HT-29 (cell line): ENCODE measurements around the gene TEPSIN. TPM values are rescaled to one million over a fixed set of nuclear protein-coding genes. Genes with fewer than 3 reads are reported as not detected.

Source experiments
- DNase-seq: peaks from one replicate; pipeline ENCODE4 v3.0.0-alpha.2; 2015; ENCODE audit warnings: low spot score
- total RNA-seq: library from RNA; depleted of rRNA; stranded (reverse); fragments of >200 nt; shearing (Covaris generic); gene quantifications from 2 replicates; pipeline ENCODE4 v1.2.3, GENCODE V29; 2014; rRNA removed

TEPSIN gene
- 39.4 and 46.2 TPM in 2 replicates for total RNA-seq

DNA sequence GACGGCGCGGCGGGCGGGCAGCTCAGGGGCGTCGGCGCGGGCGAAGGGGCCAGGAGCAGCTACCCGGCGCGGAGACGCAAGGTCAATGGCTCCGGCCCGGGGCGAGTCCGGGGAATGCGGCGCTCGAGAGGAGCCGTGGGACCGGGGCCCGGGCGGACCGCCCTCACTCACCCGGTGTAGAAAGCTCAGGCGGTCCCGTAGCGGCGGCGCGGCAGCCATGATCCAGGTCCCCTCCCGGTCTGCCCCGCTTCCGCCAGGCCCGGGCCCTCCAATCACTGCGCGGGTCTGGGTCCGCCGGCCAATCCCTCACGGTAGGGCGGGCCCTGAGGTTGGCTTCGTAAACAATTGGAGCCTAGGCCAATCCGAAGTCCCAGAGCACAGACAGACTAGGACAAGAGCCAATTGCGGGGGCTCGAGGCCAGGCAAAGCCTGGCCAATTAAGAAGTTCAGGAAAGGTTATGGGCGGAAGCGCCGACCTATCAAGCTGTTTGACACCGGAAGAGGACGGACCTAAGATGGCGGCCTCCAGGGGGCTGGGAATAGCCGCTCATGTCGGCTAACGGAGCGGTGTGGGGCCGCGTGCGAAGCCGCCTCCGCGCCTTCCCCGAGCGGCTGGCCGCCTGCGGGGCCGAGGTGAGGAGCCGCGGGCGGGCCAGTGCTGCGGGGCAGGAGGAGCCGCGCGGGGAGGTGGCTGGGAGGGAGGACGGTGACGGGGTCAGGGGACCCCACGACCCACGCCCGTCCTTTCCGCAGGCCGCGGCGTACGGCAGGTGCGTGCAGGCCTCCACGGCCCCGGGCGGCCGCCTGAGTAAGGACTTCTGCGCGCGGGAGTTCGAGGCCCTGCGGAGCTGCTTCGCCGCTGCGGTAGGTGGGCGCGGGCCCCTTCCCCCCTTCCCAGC, at the start of gene TEPSIN, which contains the start of gene NDUFAF8:
Gene TEPSIN, minus strand, starts transcription at position 241 of the 899 bp plus-strand sequence. Its CDS starts 22 bp downstream, at position 219.
Gene NDUFAF8, plus strand, starts transcription at position 504 of the 899 bp plus-strand sequence. Its CDS starts 46 bp downstream, at position 550.
- DNase-seq = peak; percentile 99

DNA sequence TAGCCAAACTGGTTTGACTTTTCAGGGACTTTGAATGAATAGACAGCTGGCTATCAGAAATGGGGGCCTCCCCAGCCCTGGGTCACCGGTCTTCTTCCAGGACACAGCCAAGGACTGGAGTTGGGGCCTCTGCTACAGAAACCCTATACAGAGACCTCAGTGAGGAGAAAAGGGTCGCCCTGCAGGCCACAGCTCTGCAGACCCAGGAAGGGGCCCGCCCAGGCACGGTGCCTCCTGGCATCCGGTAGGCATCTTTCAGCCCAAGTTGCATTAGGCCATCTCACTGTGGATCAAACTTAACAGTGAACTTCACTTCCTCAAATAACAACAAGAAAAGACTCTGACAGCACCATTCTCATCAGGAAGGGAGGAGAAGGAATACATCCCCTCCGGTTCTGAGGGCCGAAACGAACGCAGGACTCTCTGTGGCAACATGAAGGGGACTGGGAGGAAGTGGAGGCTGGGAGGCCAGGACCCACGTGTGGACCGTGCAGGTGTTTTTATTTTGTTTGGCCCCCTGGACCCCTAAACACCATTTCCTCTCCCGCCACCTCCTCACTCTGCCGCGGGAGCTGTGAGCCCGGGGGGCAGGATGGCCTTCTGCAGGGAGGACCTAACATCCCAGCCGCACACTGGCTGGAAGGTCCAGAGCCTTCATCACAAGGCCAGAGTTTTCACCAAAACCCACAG, 49.0 kb upstream of the TEPSIN start:
- DNase-seq = no peak

GRCh38 chr17:81287152-81287551, 48.3 kb upstream of the TEPSIN start:
- DNase-seq = no peak

DNA sequence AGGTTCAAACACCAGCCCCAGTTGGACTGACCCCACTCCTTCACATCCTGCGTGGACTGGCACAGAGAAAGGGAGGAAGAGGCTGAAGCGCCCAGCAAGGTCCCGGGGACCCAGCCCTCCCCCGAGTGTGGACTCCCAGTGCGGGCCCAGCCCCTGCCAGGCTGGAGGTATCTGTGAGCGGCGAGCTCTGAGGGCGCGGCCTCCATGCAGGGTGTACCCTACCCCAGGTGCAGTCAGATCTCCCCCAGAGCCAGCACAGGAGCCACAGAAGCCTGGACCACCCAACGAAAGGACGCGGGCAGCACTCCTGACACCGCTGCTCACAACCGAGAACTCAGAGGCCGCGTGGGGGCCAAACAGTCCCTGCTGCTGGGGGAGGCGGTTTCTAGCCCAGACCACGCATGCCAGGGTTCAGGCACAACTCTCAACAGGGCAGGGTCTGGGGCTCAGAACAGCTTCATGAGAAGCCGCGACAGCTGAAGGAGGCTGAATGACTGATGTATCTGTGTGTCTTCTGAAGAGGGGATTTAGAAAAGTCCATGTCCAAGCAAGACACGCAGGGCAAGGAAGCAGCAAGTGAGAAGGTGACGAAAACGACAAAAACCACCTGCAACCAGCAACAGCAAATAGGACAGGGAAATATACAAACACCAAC, 47.8 kb upstream of the TEPSIN start:
- DNase-seq = no peak

DNA sequence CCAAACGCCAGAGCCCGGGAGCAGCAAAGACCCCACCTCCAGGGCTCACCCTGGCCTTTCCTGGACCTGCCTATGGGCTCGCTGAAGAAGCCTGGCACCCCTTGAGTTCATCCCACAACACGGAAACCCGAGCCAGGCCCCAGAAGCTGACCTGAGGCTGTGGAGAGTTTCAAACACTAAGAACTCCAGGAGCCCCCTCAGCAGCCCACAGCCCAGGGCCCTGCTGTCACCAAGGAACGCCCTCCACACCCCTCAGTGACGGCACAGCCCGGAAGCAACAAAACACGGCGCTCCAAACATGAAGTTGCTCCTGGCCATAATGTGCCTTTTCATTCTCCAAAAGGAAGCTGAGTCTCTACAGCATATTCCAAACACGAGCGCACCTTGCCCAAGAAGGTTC, 47.0 kb upstream of the TEPSIN start:
- no peak for DNase-seq

GRCh38 chr17:81285179-81285878, 46.5 kb upstream of the TEPSIN start:
- no peak for DNase-seq

DNA sequence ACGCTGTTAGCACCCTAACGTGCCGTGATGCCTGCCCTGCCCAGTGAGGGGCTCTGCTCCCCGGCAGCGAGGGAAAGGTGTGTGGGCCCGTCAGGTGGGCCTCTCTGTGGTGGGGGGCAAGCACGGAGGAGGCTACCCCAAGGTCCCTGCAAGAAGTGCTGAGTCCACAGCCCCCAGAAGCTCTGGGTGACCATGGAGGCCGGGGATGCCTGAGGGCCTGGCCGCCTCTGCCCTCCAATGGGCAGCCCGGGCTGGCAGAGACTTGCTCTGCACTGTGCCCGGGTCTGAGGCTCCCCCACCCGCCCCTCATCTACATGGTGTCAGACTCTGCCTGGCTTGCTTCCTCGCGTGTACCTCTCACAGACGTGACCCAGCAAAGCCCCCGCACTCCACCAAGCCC, 44.0 kb upstream of the TEPSIN start:
- no peak for DNase-seq

- DNase-seq = no peak
These were observed 43.3 kb upstream of the TEPSIN start for GRCh38 chr17:81282141-81282540.

DNA sequence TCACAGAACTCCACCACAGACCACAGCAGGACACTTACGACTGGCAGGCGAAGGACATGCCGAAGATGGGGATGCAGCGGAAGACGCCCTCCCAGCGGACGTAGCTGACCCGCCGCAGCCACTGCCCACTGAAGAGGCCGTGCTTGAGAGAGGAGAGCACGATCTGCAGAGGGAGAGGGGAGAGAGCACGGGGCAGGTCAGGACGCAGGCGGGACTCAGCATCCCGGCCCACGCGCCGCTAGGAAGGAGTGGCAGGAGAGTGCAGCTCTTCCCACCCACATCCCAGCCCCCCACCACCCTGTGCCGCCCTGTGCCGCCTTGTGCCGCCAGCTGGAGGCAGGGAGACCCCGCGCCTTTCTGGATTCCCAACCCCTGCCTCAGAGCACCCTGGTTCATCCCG, 41.7 kb upstream of the TEPSIN start:
- no peak for DNase-seq

DNA sequence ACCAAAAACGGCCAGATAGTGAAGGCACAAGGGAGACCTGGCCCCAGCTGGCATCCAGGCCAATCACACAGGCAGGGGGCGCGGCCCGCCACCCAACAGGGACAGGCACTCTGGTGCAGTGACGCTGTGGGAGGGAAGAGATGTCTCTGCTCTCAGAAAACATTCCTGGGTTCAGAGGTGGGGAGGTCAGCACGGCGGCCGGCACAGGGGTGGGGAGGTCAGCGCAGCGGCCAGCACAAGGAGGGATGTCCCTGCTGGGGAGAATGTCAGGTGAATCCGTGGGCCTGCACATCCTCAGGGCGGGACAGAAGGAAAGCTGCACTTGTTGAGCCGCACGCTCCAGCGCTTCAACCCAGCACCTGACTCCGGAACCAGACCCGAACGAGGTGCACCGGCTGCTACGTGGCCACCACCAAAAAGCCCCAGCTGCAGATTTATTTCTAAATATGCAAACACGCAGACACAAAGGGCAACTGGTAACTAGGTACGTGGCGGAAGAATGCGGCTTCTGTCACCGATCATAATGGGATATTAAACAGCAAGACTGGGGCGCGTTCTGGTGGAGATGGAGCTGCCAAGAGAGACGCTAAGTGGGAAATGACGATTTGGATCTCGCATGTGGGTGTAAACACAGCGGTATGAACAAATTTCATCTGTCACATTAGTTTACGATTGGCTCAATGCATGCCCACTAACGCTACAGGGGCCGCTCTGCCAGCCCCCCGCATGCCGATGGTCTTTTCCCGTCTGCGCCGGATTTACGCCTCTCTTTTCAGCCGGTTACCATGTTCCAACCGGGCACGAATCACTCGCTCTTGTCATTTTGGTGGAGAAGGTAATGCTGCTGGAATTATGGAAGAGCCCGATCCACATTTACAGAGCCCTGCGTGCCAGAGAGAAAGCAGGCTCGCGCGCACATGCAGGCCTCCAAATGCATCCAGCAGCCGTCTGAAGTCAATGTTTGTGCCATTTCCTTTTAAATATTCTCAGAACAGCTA, 40.7 kb upstream of the TEPSIN start:
- no peak for DNase-seq

GRCh38 chr17:81278831-81279230, 40.0 kb upstream of the TEPSIN start:
- no peak for DNase-seq

DNA sequence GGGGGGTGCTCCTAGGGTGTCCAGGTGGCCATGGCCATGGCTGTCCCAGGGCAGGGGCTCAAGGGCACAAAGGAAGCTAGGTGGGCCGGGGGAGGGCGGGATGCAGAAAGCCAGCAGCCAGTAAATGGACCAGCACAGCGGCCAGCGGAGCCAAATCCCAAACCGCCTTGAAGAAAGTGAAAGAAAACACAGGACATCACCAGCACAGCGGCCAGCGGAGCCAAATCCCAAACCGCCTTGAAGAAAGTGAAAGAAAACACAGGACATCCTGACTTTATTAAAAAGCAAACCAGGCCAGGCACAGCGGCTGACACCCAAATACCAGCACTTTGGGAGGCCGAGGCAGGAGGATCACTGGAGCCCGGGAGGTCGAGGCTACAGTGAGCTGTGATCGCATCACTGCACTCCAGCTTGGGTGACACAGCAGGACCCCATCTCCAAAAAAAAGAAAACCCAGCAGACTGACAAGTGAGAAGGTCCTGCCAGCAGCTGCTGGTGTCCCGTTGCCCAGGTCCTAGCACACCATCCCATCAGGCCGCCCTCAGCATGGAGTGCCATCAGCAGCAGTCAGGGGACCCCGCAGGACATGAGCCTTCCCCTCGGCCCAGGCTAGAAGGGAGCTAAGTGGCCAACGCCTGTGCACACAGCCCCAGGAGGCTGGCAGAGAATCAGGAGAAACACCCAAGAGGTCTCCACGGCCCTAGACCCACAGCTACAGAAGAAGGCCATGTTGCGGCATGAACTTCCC, 39.3 kb upstream of the TEPSIN start:
- no peak for DNase-seq

DNA sequence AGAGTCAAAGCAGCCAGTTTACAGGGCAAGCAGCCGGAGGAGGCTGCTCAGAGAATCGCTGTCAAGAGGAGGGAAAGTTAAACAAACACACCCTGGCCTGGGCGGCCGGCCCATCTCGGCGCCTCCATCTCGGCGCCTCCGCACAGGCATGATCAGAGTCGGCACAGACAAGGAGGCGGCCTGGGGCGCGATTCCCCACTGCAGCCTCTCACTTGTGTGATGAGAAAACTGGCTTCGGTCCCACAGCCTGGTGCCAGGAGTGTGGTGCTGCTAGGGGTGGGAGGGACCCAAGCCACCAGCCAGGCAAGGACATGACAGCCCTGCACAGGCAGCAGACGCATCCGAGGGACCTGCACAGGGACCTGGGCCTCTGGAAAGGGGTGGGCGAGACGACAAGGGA, 38.6 kb upstream of the TEPSIN start:
- no peak for DNase-seq

DNA sequence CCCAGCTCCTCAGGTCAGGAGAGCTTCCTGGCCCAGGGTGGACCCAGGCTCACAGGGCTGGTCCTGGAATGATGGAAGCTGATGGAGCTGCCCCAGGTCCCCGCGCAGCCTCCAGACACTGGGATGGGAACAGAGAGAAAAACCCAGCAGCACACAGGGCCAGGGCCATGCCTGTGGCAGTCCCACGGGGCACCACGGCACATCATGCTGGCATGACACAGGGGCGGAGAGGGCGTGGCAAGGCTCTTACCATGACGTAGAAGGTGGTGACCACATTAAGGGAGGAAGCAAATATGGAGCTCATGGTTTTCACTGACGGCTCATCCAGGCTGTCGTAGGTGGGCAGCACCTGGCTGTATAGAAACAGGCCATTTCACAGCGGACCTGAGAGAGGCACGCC, 37.9 kb upstream of the TEPSIN start:
- no peak for DNase-seq

DNA sequence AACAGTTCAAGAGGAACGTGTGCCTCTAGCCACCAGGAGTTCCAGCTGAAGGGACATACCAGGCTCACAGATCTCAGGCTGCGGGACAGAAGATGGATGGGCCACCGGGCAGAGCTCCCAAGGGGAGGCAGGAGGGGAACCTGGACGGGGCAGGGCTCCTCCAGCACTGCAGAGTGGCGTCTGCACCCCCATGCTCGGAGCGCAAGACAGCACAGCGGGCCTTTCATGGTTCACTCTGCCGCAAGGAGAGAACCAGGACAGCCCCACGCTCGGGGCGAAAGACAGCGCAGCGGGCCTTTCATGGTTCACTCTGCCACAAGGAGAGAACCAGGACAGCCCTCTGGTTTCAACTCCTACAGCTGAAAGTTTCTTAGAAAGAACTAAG, 35.6 kb upstream of the TEPSIN start:
- DNase-seq = no peak

GRCh38 chr17:81273698-81274470, 35.0 kb upstream of the TEPSIN start:
- no peak for DNase-seq

DNA sequence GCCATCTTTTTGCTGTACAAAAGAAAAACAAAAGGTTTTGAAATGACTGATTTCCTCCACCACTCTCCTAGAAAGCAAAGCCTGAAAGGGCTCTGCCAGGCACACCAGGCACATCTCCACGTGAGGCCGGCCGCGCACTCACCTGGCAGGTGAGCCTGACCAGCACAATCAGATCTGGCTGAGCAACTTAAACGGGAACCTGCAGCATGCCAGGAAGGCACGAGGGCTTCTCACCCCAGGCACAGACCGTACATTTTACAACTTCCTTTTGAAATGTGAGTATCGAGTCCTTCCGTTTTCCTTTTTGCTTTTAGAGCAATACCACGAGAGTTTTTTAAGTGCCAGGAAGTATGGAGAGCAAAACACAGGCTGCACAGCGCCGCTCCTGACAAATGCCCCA, 33.8 kb upstream of the TEPSIN start:
- DNase-seq = no peak

DNA sequence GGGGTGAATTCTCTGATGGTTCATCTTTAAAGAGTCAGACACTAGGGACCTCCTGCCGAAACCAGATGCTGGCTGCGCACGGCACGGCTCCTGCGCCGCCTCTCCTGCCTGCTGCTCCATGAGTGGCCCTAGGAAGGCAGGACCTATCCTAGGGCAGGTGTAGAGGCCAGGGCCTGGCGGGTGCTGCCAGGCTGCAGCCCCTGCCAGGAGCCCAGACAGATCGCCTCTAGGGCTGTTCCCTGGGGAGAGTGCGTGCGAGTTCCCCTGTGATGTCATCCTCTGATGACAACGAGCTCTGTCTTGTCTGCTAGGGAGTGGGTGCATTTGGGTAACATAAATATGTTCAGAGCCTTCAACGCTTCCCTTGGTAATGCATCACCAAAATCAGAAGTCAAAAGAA, 32.4 kb upstream of the TEPSIN start:
- no peak for DNase-seq

GRCh38 chr17:81270279-81270678, 31.4 kb upstream of the TEPSIN start:
- no peak for DNase-seq
